ENCODE data around the gene OTUD4. TPM values are rescaled to one million over a fixed set of nuclear protein-coding genes. Genes with fewer than 3 reads are reported as not detected.
A peak's percentile ranks its signal among the peaks of the same experiment; 100 is the strongest.

The OTUD4 gene
- total and polyA plus RNA-seq, 12 donors = 12.8 to 35.7 (median 27.6) TPM

DNA sequence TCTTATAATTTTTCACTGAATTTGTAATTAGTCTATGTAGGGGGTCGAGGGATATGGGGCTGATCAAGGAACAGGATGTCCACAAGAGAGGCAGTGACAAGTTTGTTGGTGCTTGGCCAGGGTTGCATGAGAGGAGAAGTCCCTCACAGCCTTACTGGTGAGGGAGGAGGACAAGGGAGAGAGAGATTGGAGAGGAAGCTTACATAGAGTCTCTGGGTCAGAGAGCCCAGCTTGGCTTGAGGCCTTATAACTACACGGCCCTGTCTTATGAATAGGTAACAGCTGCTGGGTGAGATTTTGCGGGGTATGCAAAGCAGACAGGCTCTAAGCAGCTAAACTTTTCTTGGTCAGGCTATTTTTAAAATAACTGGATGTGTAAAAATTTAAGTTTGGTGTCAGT, 37.9 kb upstream of the OTUD4 start:
- peak in 2 of 7 donors; percentile 16 for DNase-seq
- intact Hi-C loops (cut with DNase I) = no loop called here

DNA sequence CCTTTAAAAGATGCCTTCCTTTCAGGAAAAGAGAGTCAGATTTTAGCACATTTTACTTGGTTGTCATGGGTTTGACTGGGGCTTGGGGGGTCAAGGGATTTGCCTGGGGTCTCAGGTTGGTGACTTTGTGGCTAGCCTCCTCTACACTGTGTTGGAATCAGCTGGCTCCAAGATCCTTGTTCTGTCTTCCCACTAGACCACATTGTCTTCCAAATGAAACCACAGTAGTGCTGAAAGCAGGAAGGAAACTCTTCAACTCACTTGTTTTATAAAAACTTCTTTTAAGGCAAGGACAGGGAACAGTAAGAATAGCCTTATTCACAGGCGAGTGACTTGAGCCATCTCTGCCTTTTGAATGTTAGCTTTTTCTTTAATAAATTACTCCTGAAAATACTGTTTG, 37.0 kb upstream of the OTUD4 start:
- 61 to 75% (median 66%) methylated on average over 1 of the region's 1 CpG for WGBS, 4 donors
- no peaks in the 10 kb centered on the region for H3K4me1 ChIP-seq (replicated peaks in 1 of 2)
- intact Hi-C loops (cut with DNase I) = no loop called here
- no peaks in the 10 kb centered on the region for H3K36me3 ChIP-seq (replicated peaks in 1 of 2)
- TF ChIP-seq, protein P1, sequence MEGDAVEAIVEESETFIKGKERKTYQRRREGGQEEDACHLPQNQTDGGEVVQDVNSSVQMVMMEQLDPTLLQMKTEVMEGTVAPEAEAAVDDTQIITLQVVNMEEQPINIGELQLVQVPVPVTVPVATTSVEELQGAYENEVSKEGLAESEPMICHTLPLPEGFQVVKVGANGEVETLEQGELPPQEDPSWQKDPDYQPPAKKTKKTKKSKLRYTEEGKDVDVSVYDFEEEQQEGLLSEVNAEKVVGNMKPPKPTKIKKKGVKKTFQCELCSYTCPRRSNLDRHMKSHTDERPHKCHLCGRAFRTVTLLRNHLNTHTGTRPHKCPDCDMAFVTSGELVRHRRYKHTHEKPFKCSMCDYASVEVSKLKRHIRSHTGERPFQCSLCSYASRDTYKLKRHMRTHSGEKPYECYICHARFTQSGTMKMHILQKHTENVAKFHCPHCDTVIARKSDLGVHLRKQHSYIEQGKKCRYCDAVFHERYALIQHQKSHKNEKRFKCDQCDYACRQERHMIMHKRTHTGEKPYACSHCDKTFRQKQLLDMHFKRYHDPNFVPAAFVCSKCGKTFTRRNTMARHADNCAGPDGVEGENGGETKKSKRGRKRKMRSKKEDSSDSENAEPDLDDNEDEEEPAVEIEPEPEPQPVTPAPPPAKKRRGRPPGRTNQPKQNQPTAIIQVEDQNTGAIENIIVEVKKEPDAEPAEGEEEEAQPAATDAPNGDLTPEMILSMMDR (IDR thresholded peaks at IDR 0.05) = no peak
- TF ChIP-seq POLR2A (IDR thresholded peaks at IDR 0.05) = no peak
- H3K4me3 ChIP-seq = no peak overlapping the region
- no peak for DNase-seq
- no peaks in the 10 kb centered on the region for H3K27me3 ChIP-seq
- no peaks in the 10 kb centered on the region for H3K9me3 ChIP-seq (replicated peaks in 1 of 3)
- H3K27ac ChIP-seq = no peak overlapping the region

More for the DNA sequence above, 37.9 kb upstream of the OTUD4 start:
- no peaks in the 10 kb centered on the region for H3K4me1 ChIP-seq (replicated peaks in 1 of 2)
- H3K4me3 ChIP-seq = no peak overlapping the region
- H3K9me3 ChIP-seq (replicated peaks in 1 of 3) = no peaks in the 10 kb centered on the region
- no peaks in the 10 kb centered on the region for H3K27me3 ChIP-seq
- no peak for TF ChIP-seq POLR2A (IDR thresholded peaks at IDR 0.05)
- TF ChIP-seq, protein P1 (IDR thresholded peaks at IDR 0.05) = no peak
- H3K36me3 ChIP-seq (replicated peaks in 1 of 2) = no peaks in the 10 kb centered on the region
- WGBS, 4 donors = 54 to 65% (median 62%) methylated on average over 3 of the region's 3 CpGs
- no peak overlapping the region for H3K27ac ChIP-seq

DNA sequence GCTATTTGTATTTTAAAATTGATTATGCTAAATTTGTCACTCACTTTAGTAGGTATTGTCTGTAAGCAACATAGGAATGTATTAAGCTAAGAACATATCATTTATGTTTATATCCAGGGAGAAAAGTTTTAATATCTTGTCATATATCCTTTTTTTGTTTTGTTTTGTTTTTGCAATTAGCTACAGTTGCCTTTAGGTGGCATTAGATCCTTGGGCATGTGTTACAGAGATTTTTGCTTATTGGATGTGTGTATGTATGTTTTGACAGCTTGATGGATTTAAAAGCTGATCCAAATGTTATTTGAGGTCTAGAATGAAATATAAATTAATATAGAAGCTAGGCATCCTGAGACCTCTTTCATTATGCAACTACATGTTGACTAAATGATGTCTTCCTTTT, 36.1 kb upstream of the OTUD4 start:
- Histone ChIP-seq H3K27ac (no peak overlapping the region), H3K4me1 (replicated peaks in 1 of 2) (no peaks in the 10 kb centered on the region), H3K4me3 (no peak overlapping the region), H3K27me3 (no peaks in the 10 kb centered on the region), H3K36me3 (replicated peaks in 1 of 2) (no peaks in the 10 kb centered on the region), H3K9me3 (replicated peaks in 1 of 3) (no peaks in the 10 kb centered on the region)
- intact Hi-C loops (cut with DNase I) = no loop called here
- TF ChIP-seq POLR2A (IDR thresholded peaks at IDR 0.05) = no peak
- TF ChIP-seq, protein P1 (IDR thresholded peaks at IDR 0.05) = peak; percentile 23 to 69 (median 50)
- no peak for DNase-seq

DNA sequence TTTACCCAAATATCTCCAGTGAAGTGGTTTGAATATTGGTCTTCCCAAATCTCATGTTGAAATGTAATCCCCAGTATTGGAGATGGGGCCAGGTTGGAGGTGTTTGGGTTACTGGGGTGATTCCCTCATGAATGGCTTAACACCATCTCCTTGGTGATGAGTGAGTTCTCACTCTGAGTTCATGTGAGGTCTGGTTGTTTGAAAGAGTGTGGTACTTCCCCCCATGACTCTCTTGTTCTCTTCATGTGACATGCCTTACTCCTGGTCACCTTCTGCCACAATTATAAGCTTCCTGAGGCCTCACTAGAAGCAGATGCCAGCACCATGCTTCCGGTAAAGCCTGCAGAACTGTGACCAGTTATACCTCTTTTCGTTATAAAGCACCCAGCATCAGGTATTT, 32.9 kb upstream of the OTUD4 start:
- Histone ChIP-seq H3K27me3 (no peaks in the 10 kb centered on the region), H3K4me3 (no peak overlapping the region), H3K4me1 (replicated peaks in 1 of 2) (no peaks in the 10 kb centered on the region), H3K9me3 (replicated peaks in 1 of 3) (no peaks in the 10 kb centered on the region), H3K27ac (no peak overlapping the region), H3K36me3 (replicated peaks in 1 of 2) (no peaks in the 10 kb centered on the region)
- no peak for DNase-seq
- intact Hi-C loops (cut with DNase I) = no loop called here
- TF ChIP-seq POLR2A (IDR thresholded peaks at IDR 0.05) = no peak
- TF ChIP-seq, protein P1 (IDR thresholded peaks at IDR 0.05) = no peak
- WGBS, 4 donors = 83 to 90% (median 87%) methylated on average over 2 of the region's 2 CpGs
